GM20000 (cell line): Measurements from ENCODE around the gene WEE1.
A peak's percentile ranks its signal among the peaks of the same experiment; 100 is the strongest.

Experiments used
- DNase-seq: peaks from one replicate; pipeline ENCODE4 v3.0.0; 2012; ENCODE audit warnings: low spot score
- TF ChIP-seq, protein P1 (sequence below): IDR thresholded peaks from 2 replicates; pipeline ENCODE4 v1.5.1; 2012; ENCODE audit warnings: mild to moderate bottlenecking, control low read depth; ENCODE audit errors: extremely low read depth, missing control alignments

WEE1 gene

DNA sequence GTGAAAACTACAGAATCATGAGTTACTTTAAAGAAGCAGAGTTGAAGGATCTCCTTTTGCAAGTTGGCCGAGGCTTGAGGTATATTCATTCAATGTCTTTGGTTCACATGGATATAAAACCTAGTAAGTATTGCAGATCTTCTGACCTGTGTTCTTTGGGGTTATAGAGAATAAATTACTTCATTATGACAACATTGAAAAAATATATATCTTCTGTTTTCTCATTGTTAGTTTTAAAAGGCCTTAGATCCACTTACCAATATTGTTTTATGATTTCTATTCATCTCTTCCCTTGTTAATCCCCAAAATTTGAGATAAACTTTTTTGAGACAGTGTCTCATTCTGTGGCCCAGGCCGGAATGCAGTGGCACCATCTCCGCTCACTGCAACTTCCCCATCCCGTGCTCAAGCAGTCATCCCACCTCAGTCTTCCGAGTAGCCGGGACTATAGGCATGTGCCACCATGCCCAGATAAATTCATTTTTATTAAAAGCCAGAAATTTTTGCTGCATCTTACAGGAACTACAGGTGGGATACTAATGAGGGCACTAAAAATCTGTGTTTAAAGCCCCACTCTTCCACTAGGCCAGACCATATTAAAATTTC, 8.2 kb downstream of the WEE1 start:
- TF ChIP-seq, protein P1, sequence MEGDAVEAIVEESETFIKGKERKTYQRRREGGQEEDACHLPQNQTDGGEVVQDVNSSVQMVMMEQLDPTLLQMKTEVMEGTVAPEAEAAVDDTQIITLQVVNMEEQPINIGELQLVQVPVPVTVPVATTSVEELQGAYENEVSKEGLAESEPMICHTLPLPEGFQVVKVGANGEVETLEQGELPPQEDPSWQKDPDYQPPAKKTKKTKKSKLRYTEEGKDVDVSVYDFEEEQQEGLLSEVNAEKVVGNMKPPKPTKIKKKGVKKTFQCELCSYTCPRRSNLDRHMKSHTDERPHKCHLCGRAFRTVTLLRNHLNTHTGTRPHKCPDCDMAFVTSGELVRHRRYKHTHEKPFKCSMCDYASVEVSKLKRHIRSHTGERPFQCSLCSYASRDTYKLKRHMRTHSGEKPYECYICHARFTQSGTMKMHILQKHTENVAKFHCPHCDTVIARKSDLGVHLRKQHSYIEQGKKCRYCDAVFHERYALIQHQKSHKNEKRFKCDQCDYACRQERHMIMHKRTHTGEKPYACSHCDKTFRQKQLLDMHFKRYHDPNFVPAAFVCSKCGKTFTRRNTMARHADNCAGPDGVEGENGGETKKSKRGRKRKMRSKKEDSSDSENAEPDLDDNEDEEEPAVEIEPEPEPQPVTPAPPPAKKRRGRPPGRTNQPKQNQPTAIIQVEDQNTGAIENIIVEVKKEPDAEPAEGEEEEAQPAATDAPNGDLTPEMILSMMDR: no peak
- no peak for DNase-seq

DNA sequence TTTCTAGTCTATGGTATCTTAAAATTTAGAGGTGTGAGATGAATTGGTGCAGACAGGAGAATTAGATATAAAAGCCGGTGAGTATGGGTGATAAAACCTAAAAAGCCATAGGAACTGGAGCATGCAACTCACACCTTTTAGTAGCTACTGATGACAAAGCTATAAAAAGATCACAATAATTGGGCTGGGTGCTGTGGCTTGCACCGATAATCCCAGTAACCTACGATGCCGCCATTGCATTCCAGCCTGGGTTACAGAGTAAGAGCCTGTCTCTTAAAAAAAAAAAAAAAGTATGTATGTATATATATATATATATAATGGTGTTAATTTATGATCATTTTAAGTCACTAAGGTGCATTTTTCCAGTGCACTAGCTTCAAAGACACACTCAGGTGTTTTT, 17.2 kb downstream of the WEE1 start:
- DNase-seq: no peak

DNA sequence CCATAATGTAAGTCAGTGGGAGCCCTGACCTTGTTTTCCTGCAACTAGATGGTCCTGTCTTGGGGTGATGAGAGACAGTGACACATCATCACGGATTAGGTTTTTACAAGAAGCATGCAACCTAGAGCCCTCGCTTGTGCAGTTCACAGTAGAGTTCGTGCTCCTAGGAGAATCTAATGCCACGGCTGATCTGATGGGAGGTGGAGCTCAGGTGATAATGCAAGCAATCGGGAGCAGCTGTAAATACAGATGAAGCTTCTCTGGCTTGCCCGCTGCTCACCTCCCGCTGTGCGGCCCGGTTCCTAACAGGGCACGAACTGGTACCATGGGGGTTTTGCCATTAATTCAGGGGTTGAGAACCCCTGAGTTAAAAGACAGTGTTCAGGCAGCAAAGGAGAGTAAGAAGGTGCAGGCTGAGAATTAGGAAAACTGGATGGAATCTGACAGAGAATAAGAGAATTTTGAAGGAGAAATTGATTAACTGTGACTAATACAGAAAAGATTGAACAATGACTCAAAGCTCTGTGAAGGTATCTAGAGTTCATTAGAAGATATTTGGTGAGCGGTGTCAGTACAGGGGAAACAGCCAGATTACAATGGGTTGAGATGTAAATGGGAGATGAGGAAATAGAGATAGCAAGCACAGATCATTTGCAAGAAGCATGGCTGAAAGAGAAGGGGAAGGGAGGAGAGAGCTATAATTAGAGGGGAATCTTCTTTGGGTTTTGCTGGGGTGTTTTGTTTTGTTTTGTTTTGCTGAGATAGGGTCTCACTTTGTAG, 21.0 kb downstream of the WEE1 start:
- no peak for DNase-seq
- TF ChIP-seq, protein P1: no peak

More for the DNA sequence above, 17.2 kb downstream of the WEE1 start:
- TF ChIP-seq, protein P1: no peak

DNA sequence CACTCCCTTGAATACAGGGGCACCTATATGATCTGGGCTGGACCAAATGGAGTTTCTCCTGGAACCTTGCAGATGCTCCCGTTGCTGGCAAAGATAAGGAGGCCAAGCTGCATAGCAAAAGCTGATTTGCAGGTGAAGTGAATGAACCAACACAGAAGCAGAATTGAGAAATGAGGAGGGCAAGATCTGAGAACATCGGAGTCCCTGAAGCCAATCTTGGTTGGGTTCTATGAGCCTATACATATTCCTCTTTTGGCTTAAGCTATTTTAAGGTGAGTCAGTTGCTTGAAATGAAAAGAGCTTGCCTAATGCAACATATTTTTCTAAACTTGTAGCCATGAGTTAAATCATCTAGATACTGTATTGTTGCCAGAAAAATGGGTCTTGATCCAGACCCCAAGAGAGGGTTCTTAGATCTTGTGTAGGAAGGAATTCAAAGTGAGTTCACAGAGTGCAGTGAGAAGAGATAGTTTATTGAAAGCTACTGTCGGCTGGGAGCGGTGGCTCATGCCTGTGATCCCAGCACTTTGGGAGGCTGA, 23.5 kb downstream of the WEE1 start:
- no peak for DNase-seq
- TF ChIP-seq, protein P1: no peak

DNA sequence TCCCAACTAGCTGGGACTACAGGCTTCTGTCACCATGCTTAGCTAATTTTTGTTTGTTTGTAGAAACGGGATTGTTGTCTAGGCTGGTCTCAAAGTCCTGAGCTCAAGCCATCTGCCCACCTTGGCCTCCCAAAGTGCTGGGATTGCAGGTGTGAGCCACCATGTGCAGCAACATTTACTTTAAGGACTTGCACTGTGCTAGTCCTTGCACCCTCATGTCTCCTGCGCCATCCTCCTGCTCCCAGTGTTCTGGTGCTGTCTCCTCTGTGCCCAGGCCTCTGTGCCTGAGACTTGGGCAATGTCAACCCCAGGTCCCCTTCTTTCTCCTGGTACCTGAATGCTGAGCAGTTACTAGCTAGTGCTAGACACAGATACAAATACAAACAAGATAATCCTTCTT, 26.7 kb downstream of the WEE1 start:
- no peak for DNase-seq
- TF ChIP-seq, protein P1: no peak

DNA sequence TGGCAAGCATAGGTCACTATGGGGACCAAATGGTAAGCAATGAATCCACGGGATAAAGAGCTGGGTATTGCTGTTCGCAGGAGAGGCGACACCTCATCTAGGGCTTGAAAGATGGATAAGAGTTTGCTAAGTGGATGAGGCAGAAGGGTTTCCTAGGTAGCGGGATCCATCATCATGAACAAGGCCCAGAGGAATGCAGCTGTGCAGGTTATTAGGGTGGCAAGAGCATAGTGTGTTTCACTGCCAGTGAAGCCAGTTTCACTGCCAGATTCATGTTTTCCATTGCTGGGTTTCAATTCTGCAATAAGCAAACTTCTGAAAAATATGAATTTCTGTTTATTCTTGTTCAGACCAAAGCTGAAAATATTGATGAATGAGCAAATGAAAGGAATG, 27.2 kb downstream of the WEE1 start:
- TF ChIP-seq, protein P1: no peak
- no peak for DNase-seq

DNA sequence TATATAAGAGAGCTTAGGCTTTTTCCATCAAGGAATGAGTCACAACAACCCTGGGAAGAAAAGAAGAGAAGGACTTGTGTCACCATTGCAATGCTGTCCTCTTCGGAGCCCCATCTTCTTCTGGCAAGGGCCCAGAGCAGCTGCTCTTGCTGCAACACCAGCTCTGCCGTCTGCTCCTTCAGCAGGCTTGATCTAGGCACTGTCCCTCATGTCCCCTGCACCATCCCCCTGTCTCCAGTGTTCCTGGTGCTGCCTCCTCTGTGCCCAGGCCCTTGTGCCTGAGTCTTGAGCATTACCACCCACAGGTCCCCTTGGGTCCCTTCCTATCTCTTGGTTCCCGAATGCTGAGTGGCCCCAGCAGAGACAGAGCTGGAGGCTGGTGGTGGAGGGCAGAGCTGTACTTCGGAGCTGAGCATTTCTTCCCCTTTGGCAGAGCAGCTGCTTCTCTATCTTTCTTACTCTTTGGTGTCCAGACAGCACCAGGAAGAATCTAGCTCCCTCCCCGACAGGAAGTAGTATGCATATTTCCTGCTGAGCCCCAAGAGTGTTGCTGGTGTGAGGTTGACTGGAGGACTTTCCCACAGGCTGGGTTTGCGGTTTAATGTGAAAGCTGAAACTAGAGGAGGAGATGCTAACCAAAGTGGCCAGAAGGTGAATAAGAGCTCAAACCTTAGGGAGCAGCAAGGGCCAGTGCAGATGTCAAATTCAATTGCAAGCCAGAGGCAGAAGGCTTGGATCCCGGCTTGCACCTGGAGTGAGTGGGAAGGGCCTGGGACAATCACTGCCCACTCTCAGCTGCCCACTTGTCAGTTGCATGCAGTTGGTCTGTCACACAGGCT, 27.8 kb downstream of the WEE1 start:
- DNase-seq: peak; percentile 72
- TF ChIP-seq, protein P1: no peak
